Nephron progenitor cell (in vitro differentiated cells): Measurements from ENCODE around the gene JAG2.

Experiments used
- DNase-seq: peaks from one replicate; pipeline ENCODE4 v3.0.0; 2021
- H3K27ac Mint-ChIP-seq: 2 replicates; pipeline ENCODE4 v1.8.0; 2021; ENCODE audit warnings: mild to moderate bottlenecking, moderate library complexity, mixed read lengths
- H3K27me3 Mint-ChIP-seq: 2 replicates; pipeline ENCODE4 v1.8.0; 2021; ENCODE audit warnings: mild to moderate bottlenecking, low read depth, mixed read lengths; ENCODE audit not compliant: poor library complexity
- H3K36me3 Mint-ChIP-seq: 2 replicates; pipeline ENCODE4 v1.8.0; 2021; ENCODE audit warnings: low read depth, mixed read lengths
- H3K4me1 Mint-ChIP-seq: 2 replicates; pipeline ENCODE4 v1.8.0; 2021; ENCODE audit warnings: mixed read lengths
- H3K4me3 Mint-ChIP-seq: 2 replicates; pipeline ENCODE4 v1.8.0; 2021; ENCODE audit warnings: mild to moderate bottlenecking, moderate library complexity, mixed read lengths
- H3K9me3 Mint-ChIP-seq: 2 replicates; pipeline ENCODE4 v1.8.0; 2021; ENCODE audit warnings: mild to moderate bottlenecking, moderate library complexity, mixed read lengths
- CTCF ChIP-seq: fragments of 200-600 bp; sonication (generic); IDR thresholded peaks from 2 replicates; pipeline ENCODE4 v1.5.0; 2021; ENCODE audit warnings: antibody characterized with exemption

JAG2 gene

GRCh38 chr14:105151084-105151837 lies 17.3 kb downstream of the JAG2 start:
- no peak for TF ChIP-seq CTCF
- Mint-ChIP-seq H3K36me3 (no peaks in the 10 kb centered on the region), H3K27me3 (no peaks in the 10 kb centered on the region), H3K4me1 (peaks cover 10% of the 10 kb centered on the region), H3K27ac (no peak overlapping the region), H3K9me3 (no peaks in the 10 kb centered on the region), H3K4me3 (no peak overlapping the region)
- DNase-seq: peak; percentile 1

DNA sequence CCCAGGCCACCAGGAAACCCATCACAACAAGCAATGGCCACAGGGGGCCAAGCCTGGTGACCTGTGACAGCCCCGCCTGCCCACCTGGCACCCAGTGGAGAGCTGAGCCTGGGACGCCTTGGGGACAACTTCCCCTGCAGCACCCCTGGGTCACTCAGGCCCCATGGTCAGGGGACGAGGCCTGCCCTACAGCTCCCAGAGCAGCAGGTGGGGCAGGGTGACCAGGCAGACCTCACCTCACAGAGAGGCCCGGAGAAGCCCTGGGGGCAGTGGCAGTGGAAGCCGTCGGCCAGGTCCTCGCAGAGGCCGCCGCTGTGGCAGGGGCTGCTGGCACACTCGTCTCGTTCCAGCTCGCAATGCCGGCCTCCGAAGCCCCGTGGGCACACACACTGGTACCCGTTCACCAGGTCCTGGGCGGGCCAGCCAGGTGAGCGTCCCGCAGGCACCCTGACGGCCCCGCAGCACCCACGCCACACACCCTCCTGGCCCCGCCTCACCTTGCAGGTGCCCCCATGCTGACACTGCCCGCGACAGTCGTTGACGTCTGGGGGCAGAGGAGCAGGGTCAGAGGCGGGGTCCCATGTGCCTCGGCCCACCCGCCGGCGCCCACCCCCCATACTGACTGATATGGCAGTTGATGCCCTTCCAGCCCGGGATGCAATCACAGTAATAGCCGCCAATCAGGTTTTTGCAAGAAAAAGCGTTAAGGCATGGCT lies 18.1 kb downstream of the JAG2 start:
- Mint-ChIP-seq H3K27me3 (no peaks in the 10 kb centered on the region), H3K4me1 (peaks cover 5% of the 10 kb centered on the region), H3K27ac (no peak overlapping the region), H3K36me3 (no peaks in the 10 kb centered on the region), H3K9me3 (no peaks in the 10 kb centered on the region), H3K4me3 (no peak overlapping the region)
- no peak for DNase-seq
- no peak for TF ChIP-seq CTCF

DNA sequence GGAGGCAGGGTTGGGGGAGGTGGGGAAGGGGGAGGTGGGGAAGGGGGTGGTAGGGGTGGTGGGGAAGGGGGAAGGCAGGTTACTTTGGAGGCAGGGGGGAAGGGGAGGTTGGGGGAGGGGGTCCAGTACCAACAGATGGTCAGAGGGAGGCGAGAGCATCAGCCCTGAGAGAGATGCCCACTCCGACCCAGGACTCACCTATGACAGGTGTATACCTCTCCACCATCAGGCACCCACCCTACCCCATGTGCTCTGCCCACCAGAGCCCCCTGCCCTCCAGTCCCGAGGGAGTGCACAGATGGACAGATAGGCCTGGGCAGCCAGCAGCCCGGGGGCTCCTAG lies 18.6 kb downstream of the JAG2 start:
- H3K27me3 Mint-ChIP-seq: no peaks in the 10 kb centered on the region
- no peak for TF ChIP-seq CTCF
- no peak overlapping the region for H3K27ac Mint-ChIP-seq
- DNase-seq: peak; percentile 2
- H3K9me3 Mint-ChIP-seq: no peaks in the 10 kb centered on the region
- no peak overlapping the region for H3K4me3 Mint-ChIP-seq
- no peaks in the 10 kb centered on the region for H3K4me1 Mint-ChIP-seq
- no peaks in the 10 kb centered on the region for H3K36me3 Mint-ChIP-seq

- no peak for TF ChIP-seq CTCF
- Mint-ChIP-seq H3K9me3 (no peaks in the 10 kb centered on the region), H3K4me3 (no peak overlapping the region), H3K36me3 (no peaks in the 10 kb centered on the region), H3K4me1 (no peaks in the 10 kb centered on the region), H3K27ac (no peak overlapping the region), H3K27me3 (no peaks in the 10 kb centered on the region)
- DNase-seq: peak; percentile 5
Measured at GRCh38 chr14:105149146-105149781, 19.3 kb downstream of the JAG2 start.

DNA sequence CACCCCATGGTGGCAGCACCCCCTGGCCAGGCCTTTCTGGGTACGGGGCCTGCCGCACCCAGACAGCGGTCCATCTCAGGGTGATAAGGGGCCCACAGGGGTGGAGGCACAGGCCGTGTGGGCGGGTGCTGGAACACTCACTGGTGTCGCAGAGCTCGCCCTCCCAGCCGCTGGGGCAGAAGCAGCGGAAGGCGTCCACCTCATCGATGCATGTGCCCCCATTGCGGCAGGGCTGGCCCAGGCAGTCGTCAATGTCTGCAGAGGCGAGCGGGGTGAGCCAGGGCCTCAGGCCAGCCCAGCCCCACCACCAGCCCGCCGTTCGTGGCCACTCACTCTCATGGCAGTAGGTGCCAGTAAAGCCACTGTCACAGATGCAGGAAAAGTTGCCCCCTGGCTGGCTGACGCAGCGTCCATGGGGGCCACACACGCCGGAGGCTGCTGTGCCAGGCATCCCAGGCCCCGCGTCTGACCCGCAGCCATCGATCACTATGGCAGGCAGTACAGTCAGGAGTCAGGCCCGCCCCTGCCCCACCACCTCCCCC lies 19.9 kb downstream of the JAG2 start:
- Mint-ChIP-seq H3K27me3 (no peaks in the 10 kb centered on the region), H3K9me3 (no peaks in the 10 kb centered on the region), H3K27ac (no peak overlapping the region), H3K36me3 (no peaks in the 10 kb centered on the region), H3K4me3 (no peak overlapping the region), H3K4me1 (no peaks in the 10 kb centered on the region)
- peak; percentile 4 for DNase-seq
- no peak for TF ChIP-seq CTCF
